IPS DF 6.9 (cell line): Measurements from ENCODE around the gene WDR45B.

Experiments
- DNase-seq: peaks from one replicate; pipeline ENCODE4 v3.0.0-alpha.2; 2013; ENCODE audit warnings: low read depth, low spot score
- H3K27ac ChIP-seq: one replicate; pipeline ENCODE4 v1.5.1; 2013; ENCODE audit warnings: low read length, control low read depth
- H3K27me3 ChIP-seq: 2 replicates; pipeline ENCODE4 v1.6.1; 2013; ENCODE audit warnings: mild to moderate bottlenecking, low read length; ENCODE audit not compliant: control insufficient read depth, insufficient read depth
- H3K36me3 ChIP-seq: 2 replicates; pipeline ENCODE4 v1.6.1; 2013; ENCODE audit warnings: low read length; ENCODE audit not compliant: control insufficient read depth, insufficient read depth
- H3K4me1 ChIP-seq: 2 replicates; pipeline ENCODE4 v1.6.1; 2013; ENCODE audit warnings: low read length; ENCODE audit not compliant: control insufficient read depth, insufficient read depth
- H3K4me3 ChIP-seq: 2 replicates; pipeline ENCODE4 v1.5.1; 2013; ENCODE audit warnings: mild to moderate bottlenecking, low read length
- H3K9me3 ChIP-seq: 2 replicates; pipeline ENCODE4 v1.6.1; 2013; ENCODE audit warnings: low read length, inconsistent platforms; ENCODE audit not compliant: control insufficient read depth, insufficient read depth
- WGBS: extraction: QIAGEN DNeasy Blood & Tissue Kit; methylation state at CpG from one replicate; pipeline ENCODE4 v1.1.7; 2013; ENCODE audit warnings: mixed read lengths, missing lambda C conversion rate; ENCODE audit not compliant: insufficient read length, insufficient coverage; 5-methylcytosine and 5-hydroxymethylcytosine counted together

WDR45B gene

DNA sequence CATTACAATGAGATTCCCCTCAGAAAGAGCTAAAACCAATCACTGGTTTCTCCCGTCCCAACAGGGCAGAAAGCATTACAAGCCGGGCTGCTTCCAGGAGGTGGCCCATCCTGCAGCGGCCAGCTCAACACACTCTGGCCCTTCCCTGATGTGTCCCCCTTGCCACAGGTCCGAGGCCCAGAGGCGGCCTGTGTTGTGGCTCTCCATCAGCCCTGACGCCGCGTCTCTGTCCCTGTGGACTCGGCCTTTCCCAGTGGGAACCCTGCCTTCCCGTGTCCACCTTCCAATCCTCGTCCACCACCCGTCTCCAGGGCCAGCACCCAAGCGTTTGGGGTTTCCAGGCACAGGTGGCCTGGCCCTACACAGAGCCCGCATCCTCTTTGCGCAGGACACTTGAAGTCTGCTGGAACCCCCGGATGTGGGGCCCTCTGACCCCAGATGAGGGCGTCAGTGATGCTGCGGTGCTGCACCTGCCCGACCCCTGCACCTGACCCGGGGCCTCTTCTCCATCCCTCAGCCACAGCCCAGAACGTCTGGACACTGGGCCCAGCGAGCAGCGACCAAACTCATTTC, 29.2 kb upstream of the WDR45B start:
- no peak overlapping the region for H3K27ac ChIP-seq
- H3K36me3 ChIP-seq, result no peaks in the 10 kb centered on the region
- DNase-seq, result no peak
- no peaks in the 10 kb centered on the region for H3K27me3 ChIP-seq
- H3K4me3 ChIP-seq, result no peak overlapping the region
- H3K9me3 ChIP-seq, result peaks cover 2% of the 10 kb centered on the region; the same call in 1 of the 2 replicates
- no CpG with 5 or more reads among the region's 23 CpGs for WGBS
- H3K4me1 ChIP-seq, result peaks cover 2% of the 10 kb centered on the region; the same call in 1 of the 2 replicates

DNA sequence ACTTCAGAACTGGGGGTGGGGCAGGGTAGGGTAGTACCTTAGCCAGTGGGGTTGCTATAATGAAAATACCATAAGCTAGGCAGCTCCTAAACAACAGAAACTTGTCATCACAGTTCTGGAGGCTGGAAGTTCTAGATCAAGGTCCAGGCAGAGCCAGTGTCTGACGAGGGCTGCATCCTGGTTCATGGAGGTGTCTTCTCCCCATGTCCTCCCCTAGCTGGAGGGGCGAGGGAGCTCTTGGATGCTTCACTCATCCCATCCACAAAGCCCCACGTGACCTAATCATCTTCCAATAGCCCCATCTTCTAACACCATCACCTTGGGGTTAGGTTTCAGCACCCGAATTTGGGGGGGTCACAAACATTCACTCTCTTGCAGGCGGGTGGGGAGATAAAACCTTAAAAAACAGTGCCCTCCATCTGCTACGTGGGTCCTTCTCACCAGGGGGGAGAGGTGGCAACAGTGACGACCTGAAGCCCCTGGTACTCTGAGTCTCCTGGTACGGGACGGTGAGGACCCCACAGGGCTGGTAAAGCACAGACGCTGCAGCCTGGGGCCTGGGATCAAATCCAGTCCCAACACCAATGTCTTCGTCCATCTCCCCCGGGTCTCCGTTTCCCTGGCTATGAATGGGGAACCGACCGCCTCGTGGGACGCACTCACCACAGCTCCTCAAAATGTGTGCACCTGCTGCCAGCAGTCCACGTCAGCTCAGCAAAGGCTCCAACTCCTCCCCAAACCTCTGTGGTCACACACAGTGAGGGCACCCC, 27.4 kb upstream of the WDR45B start:
- no peaks in the 10 kb centered on the region for H3K27me3 ChIP-seq
- H3K4me1 ChIP-seq, result peaks cover 2% of the 10 kb centered on the region; the same call in 1 of the 2 replicates
- WGBS, result no CpG with 5 or more reads among the region's 18 CpGs
- H3K4me3 ChIP-seq, result no peak overlapping the region
- H3K27ac ChIP-seq, result no peak overlapping the region
- H3K36me3 ChIP-seq, result no peaks in the 10 kb centered on the region
- no peaks in the 10 kb centered on the region for H3K9me3 ChIP-seq
- no peak for DNase-seq

GRCh38 chr17:82674656-82675475, 26.6 kb upstream of the WDR45B start:
- no CpG with 5 or more reads among the region's 20 CpGs for WGBS

GRCh38 chr17:82670661-82671450, 22.6 kb upstream of the WDR45B start:
- no peaks in the 10 kb centered on the region; the same call in 1 of the 2 replicates for H3K36me3 ChIP-seq
- no peak overlapping the region for H3K27ac ChIP-seq
- H3K9me3 ChIP-seq, result no peaks in the 10 kb centered on the region
- 100% methylated on average over 2 of the region's 19 CpGs for WGBS
- DNase-seq, result no peak
- no peaks in the 10 kb centered on the region for H3K27me3 ChIP-seq
- peaks cover 6% of the 10 kb centered on the region for H3K4me1 ChIP-seq
- no peak overlapping the region for H3K4me3 ChIP-seq

More at GRCh38 chr17:82674656-82675475, 26.6 kb upstream of the WDR45B start:
- no peak overlapping the region for H3K4me3 ChIP-seq
- no peaks in the 10 kb centered on the region for H3K27me3 ChIP-seq
- peaks cover 2% of the 10 kb centered on the region; the same call in 1 of the 2 replicates for H3K4me1 ChIP-seq
- H3K9me3 ChIP-seq, result no peaks in the 10 kb centered on the region
- no peak overlapping the region for H3K27ac ChIP-seq
- H3K36me3 ChIP-seq, result no peaks in the 10 kb centered on the region
- no peak for DNase-seq

- Histone ChIP-seq H3K4me1 (peaks cover 4% of the 10 kb centered on the region), H3K27ac (no peak overlapping the region), H3K4me3 (no peak overlapping the region), H3K36me3 (no peaks in the 10 kb centered on the region; the same call in 1 of the 2 replicates), H3K27me3 (no peaks in the 10 kb centered on the region), H3K9me3 (no peaks in the 10 kb centered on the region)
- peak; percentile 58 for DNase-seq
- WGBS, result no CpG with 5 or more reads among the region's 20 CpGs
These were observed 20.4 kb upstream of the WDR45B start for GRCh38 chr17:82668631-82669099.

- no peak overlapping the region for H3K4me3 ChIP-seq
- no CpG with 5 or more reads among the region's 16 CpGs for WGBS
These were observed 19.9 kb upstream of the WDR45B start for GRCh38 chr17:82668024-82668630.

GRCh38 chr17:82667668-82668000, 19.4 kb upstream of the WDR45B start:
- no peaks in the 10 kb centered on the region for H3K27me3 ChIP-seq
- no CpG with 5 or more reads among the region's 15 CpGs for WGBS
- H3K4me3 ChIP-seq, result no peak overlapping the region
- no peak overlapping the region for H3K27ac ChIP-seq
- no peak for DNase-seq
- no peaks in the 10 kb centered on the region; the same call in 1 of the 2 replicates for H3K36me3 ChIP-seq
- no peaks in the 10 kb centered on the region for H3K9me3 ChIP-seq
- H3K4me1 ChIP-seq, result peaks cover 4% of the 10 kb centered on the region

More at GRCh38 chr17:82668024-82668630, 19.9 kb upstream of the WDR45B start:
- no peaks in the 10 kb centered on the region for H3K9me3 ChIP-seq
- peaks cover 4% of the 10 kb centered on the region for H3K4me1 ChIP-seq
- H3K36me3 ChIP-seq, result no peaks in the 10 kb centered on the region; the same call in 1 of the 2 replicates
- no peak for DNase-seq
- H3K27ac ChIP-seq, result no peak overlapping the region
- no peaks in the 10 kb centered on the region for H3K27me3 ChIP-seq

GRCh38 chr17:82666931-82667667, 18.9 kb upstream of the WDR45B start:
- H3K36me3 ChIP-seq, result no peaks in the 10 kb centered on the region; the same call in 1 of the 2 replicates
- H3K9me3 ChIP-seq, result no peaks in the 10 kb centered on the region
- WGBS, result no CpG with 5 or more reads among the region's 28 CpGs
- H3K4me1 ChIP-seq, result peaks cover 4% of the 10 kb centered on the region
- H3K27ac ChIP-seq, result no peak overlapping the region
- DNase-seq, result no peak
- H3K27me3 ChIP-seq, result no peaks in the 10 kb centered on the region
- H3K4me3 ChIP-seq, result no peak overlapping the region

- H3K27ac ChIP-seq, result no peak overlapping the region
- no peaks in the 10 kb centered on the region for H3K27me3 ChIP-seq
- no CpG with 5 or more reads among the region's 6 CpGs for WGBS
- H3K9me3 ChIP-seq, result no peaks in the 10 kb centered on the region
- no peak for DNase-seq
- no peaks in the 10 kb centered on the region; the same call in 1 of the 2 replicates for H3K36me3 ChIP-seq
- H3K4me3 ChIP-seq, result no peak overlapping the region
- peaks cover 4% of the 10 kb centered on the region for H3K4me1 ChIP-seq
These were observed 17.6 kb upstream of the WDR45B start for GRCh38 chr17:82665891-82666290.
